Measurements from ENCODE around the gene TMPRSS11D.

Gene TMPRSS11D

GRCh38 chr4:67883902-67884301 lies at the start of gene TMPRSS11D:
Gene TMPRSS11D, minus strand, starts transcription at chr4:67884002. Its CDS starts 69 bp downstream, at chr4:67883933.
- DNase-seq, result no peak

GRCh38 chr4:67933038-67933437 lies 49.2 kb upstream of the TMPRSS11D start:
- no peak for DNase-seq

GRCh38 chr4:67931256-67931655 lies 47.5 kb upstream of the TMPRSS11D start:
- DNase-seq, result no peak

- no peak for DNase-seq
These were observed 45.6 kb upstream of the TMPRSS11D start for GRCh38 chr4:67929426-67929825.

GRCh38 chr4:67928546-67928945 lies 44.7 kb upstream of the TMPRSS11D start:
- no peak for DNase-seq

GRCh38 chr4:67927251-67927650 lies 43.4 kb upstream of the TMPRSS11D start:
- no peak for DNase-seq

- DNase-seq, result no peak
These were observed 42.7 kb upstream of the TMPRSS11D start for GRCh38 chr4:67926485-67926884.

- DNase-seq, result no peak
These were observed 38.9 kb upstream of the TMPRSS11D start for GRCh38 chr4:67922697-67923096.

GRCh38 chr4:67918428-67918827 lies 34.6 kb upstream of the TMPRSS11D start:
- no peak for DNase-seq

GRCh38 chr4:67915400-67915966 lies 31.7 kb upstream of the TMPRSS11D start:
- no peak for DNase-seq

- DNase-seq, result no peak
These were observed 28.3 kb upstream of the TMPRSS11D start for GRCh38 chr4:67912080-67912479.

- DNase-seq, result no peak
These were observed 27.8 kb upstream of the TMPRSS11D start for GRCh38 chr4:67911638-67912037.

GRCh38 chr4:67911141-67911540 lies 27.3 kb upstream of the TMPRSS11D start:
- DNase-seq, result no peak

- DNase-seq, result no peak
These were observed 26.7 kb upstream of the TMPRSS11D start for GRCh38 chr4:67910585-67910905.

- no peak for DNase-seq
These were observed 26.2 kb upstream of the TMPRSS11D start for GRCh38 chr4:67909905-67910584.

- no peak for DNase-seq
These were observed 23.8 kb upstream of the TMPRSS11D start for GRCh38 chr4:67907650-67908049.

- DNase-seq, result no peak
These were observed 15.3 kb upstream of the TMPRSS11D start for GRCh38 chr4:67899096-67899495.

GRCh38 chr4:67897686-67898085 lies 13.9 kb upstream of the TMPRSS11D start:
- DNase-seq, result no peak

- no peak for DNase-seq
These were observed 12.7 kb upstream of the TMPRSS11D start for GRCh38 chr4:67896421-67897065.

GRCh38 chr4:67894659-67895058 lies 10.9 kb upstream of the TMPRSS11D start:
- DNase-seq, result no peak

GRCh38 chr4:67892905-67893304 lies 9.1 kb upstream of the TMPRSS11D start:
- DNase-seq, result no peak

GRCh38 chr4:67892253-67892652 lies 8.5 kb upstream of the TMPRSS11D start:
- no peak for DNase-seq

GRCh38 chr4:67891645-67892044 lies 7.8 kb upstream of the TMPRSS11D start:
- no peak for DNase-seq

- no peak for DNase-seq
These were observed 2.5 kb upstream of the TMPRSS11D start for GRCh38 chr4:67886281-67886680.

- no peak for DNase-seq
These were observed 2.0 kb upstream of the TMPRSS11D start for GRCh38 chr4:67885762-67886161.
